HG02610 (cell line): ENCODE results near the gene DDX10.
A peak's percentile ranks its signal among the peaks of the same experiment; 100 is the strongest.
"Not testable (repeated sequence)": the region's sequence is repeated elsewhere in the genome, so short reads cannot be mapped to it uniquely, and the experiment has no call there.

ENCODE experiments used
- ATAC-seq: cut with Tn5 transposase; IDR thresholded peaks from one replicate; pipeline ENCODE4 v1.9.1; 2021; ENCODE audit warnings: mild to moderate bottlenecking, moderate library complexity; ENCODE audit not compliant: unreplicated experiment

The DDX10 gene

DNA sequence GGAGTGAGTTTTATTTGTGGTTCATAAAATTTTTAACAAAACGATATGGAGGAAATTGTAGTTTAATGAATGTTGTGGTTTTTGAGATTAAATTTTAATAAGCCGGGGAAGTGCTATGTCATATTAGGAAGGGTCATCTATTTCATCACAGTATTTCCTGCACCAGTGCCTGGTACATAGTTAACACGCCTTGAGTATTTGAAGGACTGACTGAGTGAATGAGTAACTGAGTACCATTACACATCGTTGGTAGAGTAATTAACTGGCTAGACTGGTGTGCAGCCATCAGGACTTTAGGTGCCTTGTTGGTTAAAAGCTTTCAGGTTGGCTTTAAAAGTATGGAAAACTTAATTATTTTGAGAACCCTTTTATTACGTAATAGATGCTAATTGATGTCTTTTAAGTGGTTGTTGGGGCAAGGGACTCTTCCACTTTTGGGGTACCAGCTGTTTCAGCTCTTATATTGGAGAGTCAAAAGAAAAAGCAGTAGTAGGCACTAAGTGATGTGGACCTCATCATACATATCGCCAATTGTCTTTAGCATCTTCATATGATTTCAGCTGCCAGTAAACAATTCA lies 101.8 kb downstream of the DDX10 start:
- no peak for ATAC-seq

DNA sequence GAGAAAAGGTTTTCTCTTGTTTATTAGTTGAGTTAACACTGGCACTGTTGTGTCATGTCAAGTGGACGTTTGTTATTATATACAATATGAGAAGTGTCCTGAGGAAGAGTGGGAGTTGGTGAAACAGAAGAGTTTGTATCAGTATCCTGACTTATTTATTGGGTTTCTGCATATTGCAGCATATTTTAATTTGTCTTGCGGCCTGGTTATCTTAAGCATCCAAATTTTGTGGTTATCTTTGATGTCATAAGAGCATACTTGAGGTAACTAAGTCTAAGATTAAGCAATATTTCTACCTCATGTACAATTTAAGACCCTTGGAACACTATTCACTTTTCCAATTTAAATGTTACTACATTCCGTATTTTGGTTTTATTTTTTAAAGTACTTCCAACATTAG lies 103.5 kb downstream of the DDX10 start:
- ATAC-seq, result no peak

DNA sequence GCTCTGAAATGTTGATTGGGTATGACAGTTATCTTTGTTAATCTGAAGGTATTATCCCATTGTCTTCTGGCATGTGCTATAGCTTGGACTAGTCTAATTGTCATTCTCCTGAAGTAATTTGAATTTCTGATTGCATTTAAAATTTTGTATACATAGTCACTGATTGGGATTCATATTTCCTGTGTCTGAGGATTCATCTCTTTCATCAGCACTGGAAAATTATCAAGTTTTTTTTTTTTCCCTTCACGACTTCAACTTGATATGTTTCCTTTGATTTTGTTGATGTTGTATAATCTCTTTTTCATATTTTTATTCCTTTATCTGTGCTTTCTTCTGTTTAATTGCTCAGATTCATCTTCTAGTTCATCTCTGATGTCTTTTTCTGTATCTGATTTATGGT lies 104.1 kb downstream of the DDX10 start:
- no peak for ATAC-seq

DNA sequence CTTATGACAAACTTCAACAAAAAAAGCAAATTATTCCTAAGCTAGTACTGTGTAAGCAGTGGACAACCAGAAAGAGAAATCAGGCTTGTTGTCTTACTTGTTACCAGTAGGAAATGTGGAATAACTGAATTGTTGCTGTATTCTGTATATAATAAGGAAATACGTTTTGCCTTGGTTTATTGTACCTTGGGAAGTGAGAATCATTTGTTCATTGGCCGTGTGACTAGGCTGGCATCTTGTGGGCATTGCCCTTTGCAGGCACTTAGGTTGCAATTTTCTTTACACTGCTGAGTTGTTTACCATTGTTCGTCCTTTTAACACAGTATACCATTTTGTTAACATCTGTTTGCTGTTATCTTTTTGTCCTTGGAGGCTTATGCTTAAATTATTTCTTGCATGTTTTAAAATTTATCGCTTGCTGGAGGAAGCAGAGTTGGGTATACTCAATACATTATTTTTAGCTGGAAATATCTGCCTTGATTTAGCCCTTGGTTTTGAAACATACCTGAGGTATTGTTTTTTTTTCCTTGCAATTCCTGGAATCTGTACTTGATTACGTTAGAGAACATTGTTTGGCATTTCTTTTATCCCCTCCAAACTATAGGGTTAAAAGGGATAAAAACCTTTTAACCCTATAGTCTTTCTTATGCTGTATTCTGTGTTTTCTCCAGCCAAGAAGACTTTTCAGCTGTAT lies 109.3 kb downstream of the DDX10 start:
- ATAC-seq, result no peak

DNA sequence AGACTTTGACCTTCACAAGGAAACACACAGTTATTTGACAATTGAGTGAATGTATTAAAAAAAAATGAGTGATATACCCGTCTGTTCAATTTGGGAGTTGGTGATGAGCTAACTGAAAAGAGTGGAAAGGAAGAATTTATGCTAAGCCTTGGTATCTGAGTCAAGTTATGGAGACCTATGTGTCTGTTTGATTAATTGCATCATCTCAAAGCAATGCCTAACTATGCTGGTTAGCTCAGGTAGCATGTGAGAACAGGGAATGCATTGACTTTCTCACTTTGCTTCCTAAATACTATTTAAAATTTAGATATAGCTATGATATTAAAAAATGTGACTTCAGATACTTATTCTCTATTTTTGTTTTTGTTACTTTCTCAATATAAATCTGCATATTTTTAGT lies 110.5 kb downstream of the DDX10 start:
- ATAC-seq, result no peak

DNA sequence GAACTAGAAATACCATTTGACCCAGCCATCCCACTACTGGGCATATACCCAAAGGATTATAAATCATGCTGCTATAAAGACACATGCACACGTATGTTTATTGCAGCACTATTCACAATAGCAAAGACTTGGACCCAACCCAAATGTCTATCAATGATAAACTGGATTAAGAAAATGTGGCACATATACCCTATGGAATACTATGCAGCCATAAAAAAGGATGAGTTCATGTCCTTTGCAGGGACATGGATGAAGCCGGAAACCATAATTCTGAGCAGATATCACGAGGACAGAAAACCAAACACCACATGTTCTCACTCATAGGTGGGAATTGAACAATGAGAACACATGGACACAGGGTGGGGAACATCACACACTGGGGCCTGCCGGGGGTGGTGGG lies 114.3 kb downstream of the DDX10 start:
- ATAC-seq, result not testable (repeated sequence)

DNA sequence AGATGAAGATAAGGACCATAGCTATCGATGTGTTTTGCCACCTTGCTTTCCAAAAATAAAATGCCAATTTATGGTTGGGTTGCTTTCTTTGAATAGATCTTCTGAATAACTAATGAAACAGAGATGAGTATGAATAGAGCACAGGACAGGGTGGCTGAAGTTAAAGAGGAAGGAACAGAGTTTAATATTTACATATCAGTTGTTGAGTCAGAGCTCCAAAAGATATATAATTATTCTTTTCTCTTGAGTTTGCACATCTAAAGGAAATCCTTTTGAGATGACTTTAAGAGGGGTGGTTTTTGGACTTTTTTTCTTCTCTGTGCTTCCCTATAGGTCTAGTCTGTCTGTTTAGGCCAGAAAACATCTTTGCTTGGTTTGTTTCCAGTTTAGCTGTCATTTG lies 115.2 kb downstream of the DDX10 start:
- ATAC-seq, result no peak

DNA sequence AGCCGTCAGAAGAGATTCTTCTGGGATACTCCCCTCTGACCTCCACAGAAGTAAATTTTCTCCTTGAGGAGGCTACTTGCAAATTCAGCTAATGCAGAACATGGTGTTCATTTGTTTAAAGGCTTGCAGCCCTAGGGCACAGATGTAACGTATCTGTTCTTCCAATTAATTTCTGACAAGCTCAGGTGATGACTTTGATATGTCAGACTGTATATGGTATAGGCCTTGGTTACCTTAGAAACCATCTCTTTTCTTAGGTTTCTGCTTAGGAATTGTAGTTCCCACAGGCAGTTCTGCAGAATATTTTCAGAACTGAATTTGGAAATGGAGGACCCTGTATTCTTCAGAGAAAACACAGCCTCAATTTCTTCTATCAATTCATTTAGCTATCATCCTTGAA lies 117.1 kb downstream of the DDX10 start:
- no peak for ATAC-seq

DNA sequence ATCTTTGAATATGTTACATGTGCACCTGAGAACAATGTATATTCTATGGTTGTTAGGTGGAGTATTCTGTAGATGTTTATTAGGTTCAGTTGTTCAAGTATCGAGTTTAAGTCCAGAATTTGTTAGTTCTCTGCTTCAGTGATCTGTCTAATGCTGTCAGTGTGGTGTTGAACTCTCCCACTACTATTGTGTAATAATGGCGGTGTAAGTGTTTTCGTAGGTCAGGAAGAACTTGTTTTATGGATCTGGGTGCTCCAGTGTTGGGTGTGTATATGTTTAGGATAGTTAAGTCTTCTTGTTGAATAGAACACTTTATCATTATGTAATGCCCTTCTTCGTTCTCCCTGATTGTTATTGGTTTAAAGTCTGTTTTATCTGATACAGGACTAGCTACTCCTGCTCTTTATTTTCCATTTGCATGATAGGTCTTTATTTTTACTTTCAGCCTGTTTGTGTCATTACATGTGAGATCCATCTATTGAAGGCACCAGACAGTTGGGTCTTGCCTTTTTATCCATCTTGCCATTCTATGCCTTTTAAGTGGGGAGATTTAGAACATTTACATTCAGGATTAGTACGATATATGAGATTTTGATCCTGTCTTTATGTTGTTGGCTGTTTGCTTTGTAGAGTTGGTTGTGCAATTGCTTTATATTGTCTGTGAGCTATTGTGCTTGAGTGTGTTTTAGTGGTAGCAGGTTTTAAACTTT lies 121.6 kb downstream of the DDX10 start:
- ATAC-seq, result no peak

DNA sequence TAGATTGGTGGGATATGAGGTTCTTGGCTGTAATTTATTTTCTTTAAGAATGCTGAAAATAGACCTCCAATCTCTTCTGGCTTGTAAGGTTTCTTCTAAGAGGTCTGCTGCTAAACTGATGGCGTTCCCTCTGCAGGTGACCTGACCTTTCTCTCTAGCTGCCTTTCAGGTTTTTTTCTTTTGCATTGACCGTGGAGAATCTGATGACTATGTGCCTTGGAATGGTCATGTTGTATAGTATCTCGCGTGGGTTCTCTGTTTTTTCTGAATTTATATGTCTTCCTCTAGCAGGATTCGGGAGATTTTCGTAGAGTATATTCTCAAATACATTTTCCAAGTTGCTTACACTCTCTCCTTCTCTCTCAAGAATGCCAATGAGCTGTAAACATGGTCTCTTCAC lies 122.2 kb downstream of the DDX10 start:
- no peak for ATAC-seq

DNA sequence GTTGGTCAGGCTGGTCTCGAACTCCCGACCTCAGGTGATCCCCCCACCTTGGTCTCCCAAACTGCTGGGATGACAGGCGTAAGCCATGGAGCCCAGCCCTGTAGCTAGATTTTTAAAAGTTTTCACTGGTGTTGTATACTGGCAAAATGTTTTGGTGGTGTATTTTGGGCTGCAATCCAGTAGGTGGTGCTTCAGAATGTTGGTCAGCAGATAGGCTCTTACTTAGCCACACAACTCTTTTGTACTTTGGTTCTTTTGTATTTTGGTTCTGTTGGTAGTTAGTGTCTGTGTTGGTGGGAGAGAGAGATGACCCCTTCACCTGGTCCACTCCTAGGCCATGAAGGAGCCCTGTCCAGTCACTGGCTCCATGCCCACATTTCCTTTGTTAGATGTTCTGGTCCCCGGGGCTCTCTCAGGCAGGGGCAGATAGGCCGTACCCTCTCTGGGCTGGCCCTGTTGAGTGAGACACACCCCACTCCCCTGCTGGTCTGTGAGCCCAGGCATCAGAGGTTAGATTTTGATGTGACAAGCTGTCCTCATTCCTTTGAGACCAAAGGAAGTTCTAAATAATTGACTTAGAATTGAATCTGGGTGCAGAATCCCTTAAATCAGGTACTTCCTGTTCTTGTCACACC lies 123.8 kb downstream of the DDX10 start:
- ATAC-seq, result no peak

DNA sequence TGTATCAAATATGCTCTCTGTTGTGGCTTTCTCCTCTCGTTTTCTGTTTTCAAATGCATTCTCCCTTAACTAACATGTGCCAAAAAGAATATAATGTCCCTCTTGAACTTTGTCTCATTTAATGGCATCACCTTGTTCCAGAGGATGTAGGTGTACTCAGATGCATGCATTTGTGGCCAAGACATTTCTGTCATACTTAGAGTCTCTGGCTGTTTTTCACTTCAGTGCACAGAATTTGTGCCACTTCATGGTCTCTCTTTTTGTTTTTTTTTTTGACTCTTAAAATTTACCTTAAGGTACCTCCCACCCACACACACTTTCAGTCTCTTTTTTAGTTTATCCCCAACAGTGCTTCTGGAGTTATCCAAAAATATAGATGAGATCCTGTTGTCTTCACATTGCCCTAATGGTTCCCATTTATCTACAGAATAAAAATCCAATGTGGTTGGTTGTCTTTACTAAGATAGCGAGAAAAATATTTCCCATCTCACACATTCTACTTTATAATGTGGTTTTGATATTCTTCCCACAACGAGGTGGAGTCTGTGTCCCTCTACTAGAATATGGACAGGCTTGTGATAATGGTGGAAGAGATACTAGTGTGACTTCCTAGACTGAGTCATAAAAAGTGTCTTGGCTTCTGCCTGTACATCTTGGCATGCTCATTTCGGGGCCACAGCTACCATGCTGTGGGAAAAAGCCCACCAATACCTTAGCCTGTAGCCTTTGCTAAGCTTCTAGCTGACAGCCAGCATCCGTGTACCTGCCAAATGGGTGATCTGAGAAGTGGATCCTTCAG lies 125.8 kb downstream of the DDX10 start:
- peak; percentile 88 for ATAC-seq

DNA sequence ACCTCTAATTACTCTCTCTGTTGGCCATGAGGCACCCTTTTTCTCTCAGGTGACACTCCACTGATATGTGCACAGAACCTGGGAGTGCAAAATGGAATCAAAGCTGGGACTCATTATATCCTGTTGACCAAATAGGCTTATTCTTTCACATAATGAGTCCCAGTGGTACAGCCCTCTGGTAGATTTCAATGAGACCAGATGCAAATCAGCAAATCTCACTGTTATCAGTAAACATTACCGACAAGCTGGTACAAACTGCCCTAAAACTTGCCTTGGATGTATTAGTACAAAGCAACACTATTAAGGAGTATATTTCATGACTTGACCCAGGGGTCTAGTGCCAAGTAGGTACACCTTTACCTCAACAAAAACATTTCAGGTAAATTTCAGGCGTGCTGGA lies 128.3 kb downstream of the DDX10 start:
- ATAC-seq, result no peak

DNA sequence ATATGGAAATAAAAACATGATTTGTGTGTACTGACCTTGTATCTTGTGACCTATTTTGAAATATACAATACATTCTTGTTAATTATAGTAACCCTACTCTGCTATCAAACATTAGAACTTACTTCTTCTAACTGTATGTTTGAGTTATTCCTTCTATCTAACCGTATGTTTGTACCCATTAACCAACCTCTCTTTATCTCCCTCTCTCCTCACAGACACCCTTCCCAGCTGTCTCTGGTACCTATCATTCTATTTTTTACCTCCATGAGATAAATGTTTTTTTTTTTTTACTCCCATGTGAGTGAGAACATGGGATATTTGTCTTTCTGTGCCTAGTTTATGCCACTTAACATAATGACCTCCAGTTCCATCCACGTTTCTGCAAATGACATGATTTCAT lies 128.7 kb downstream of the DDX10 start:
- no peak for ATAC-seq

DNA sequence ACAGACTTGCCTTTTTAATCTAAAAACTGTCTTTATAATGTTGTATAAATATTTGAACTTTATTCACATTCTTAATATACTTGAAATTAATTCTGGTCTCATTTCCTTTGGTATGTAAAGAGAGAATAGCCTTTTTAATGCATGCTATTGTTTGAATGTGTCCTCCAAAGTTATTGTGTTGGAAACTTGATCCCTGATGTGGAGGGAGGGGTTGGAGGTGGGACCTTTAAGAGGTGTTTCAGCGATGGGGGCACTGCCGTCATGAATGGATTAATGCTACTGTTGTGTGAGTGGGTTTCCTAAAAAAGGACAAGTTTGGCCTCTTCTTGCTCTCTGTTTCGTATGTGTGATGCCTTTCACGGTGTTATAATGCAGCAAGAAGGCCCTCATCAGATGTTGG lies 131.7 kb downstream of the DDX10 start:
- ATAC-seq, result no peak

DNA sequence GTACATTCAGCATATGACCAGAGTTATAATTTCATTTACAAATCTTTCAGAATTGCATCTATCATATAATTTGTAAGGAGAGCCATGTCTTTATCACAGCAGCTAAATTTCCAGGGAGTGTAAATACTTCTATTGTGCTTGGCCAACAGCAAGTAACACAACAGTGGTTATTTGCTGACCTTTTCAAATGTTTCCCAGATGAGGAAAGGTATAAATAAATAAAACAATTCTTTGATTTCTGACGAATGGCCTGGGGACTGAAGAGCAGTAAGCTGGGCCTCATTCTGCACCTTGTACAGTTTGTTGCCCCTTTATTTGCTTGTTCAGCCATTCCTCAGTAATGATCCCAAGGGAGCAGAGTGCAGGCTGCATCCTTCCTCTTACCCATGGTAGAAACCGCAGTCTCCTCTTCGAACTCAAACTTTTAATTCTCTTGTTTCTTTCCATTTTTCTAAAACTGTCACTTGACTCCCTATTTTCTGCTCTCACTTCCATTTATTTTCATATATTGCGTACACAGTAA lies 132.8 kb downstream of the DDX10 start:
- ATAC-seq, result no peak

DNA sequence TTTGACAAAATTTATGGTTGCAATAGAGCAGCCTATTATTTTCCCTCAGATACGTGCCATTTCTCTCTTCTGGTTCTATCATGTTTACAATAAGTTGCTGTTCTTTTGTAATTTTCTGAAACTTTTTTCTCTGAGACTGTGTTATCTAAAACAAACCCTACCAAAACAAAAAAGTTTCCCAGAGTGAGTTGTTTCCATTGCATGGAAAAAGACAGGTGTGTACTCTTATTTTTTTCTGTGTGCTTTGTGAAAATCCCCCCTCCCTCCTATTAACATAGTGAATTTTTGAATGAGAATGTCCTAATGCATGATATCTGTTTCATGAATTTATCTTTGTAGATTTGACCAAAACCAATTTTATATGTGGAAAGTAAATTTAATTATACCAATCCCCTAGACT lies 137.6 kb downstream of the DDX10 start:
- ATAC-seq, result no peak

DNA sequence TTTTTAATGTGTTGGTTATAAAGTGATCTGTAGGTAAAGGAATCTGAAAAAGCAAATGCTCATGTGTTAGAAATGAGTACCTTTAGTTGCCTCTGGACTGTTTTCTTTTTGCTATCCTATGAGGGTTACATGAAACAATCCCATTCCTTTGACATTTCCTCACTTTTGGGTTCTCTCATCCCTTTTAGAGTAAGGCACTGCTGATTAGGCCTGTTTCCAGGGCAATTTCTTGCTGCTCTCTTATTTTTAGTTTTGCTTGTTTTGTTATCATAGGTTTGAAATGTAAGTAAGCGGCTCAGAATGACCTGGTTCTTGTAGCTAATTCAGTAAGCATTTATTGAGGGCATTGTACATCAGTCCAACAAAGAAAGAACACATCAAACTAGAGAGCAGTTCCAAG lies 138.9 kb downstream of the DDX10 start:
- ATAC-seq, result no peak

DNA sequence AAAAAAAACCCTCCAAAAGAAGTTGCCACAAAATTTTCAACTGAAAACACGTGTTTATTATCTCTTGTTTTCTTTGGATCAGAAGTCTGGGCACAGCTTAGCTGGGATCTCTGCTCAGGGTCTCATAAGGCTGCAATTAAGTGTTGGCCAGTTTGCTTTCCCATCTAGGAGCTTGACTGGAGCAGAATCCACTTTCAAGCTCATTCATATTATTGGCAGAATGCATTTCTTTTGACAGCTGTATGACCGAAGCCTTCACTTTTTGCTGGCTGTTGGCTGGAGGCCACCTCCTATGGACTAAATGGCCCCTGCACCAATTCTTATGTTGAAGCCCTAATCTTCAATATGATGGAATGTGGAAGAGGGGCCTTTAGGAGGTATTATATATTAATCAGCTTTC lies 139.6 kb downstream of the DDX10 start:
- ATAC-seq, result no peak

DNA sequence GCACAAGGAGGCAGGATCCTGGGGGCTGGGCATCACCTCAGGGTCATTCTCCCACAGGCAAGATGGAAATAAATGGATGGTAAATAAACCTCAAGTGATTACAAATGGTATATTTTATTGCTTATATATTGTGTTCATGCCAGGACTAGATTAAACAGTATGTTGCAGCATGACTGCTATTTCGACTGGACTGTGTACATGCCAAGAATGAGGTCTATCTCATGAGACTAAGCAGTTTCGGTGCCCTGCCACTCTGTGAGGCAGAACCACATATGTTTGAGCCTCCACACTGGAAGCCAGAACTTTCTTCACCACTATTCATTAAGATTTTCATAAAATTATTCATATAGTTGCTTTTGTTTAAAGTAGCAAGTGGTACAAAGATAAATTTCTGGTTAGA lies 140.2 kb downstream of the DDX10 start:
- ATAC-seq, result no peak

DNA sequence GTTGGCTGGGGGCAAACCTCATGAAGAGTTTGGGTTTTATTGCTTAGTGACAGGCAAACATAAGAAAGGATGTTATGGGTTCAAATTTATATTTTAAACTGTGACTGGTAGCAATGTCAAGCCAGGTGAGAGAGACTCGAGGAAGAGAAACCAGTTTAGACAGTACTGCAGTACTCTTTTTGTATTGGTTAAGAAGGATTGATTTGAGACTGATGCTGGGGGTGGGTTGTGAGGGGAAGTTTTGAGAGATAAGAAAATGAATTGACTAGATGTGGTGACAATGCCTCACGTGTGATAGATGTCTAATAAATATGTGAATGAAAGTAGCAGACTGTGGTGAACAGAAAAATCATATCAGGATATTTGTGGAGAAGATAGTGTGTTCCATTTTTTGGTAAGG lies 142.4 kb downstream of the DDX10 start:
- ATAC-seq, result no peak
